Esophagus muscularis mucosa (tissue), 4 donors: Measurements from ENCODE around the gene USP25. TPM values are rescaled to one million over a fixed set of nuclear protein-coding genes. Genes with fewer than 3 reads are reported as not detected.

ENCODE experiments used
- DNase-seq: peaks from one replicate; pipeline ENCODE4 v3.0.0-alpha.2; 2017; ENCODE audit errors: extremely low spot score
- H3K27ac ChIP-seq, 4 donors: fragments of 200-600 bp; sonication (generic); replicated peaks in 1 of 4; 1 replicate in 3 of 4; 2 replicates in 1 of 4; pipeline ENCODE4 v1.5.1; 2016 to 2019; ENCODE audit warnings: mild to moderate bottlenecking in 1 of 4
- H3K27me3 ChIP-seq, 4 donors: fragments of 200-600 bp; sonication (generic); one replicate each; pipeline versions ENCODE4 v1.5.1 to v1.6.0; 2016 to 2019
- H3K36me3 ChIP-seq, 4 donors: fragments of 200-600 bp; sonication (generic); one replicate each; pipeline ENCODE4 v1.5.1; 2016 to 2019
- H3K4me1 ChIP-seq, 4 donors: fragments of 200-600 bp; sonication (generic); one replicate each; pipeline ENCODE4 v1.5.1; 2016 to 2019
- H3K4me3 ChIP-seq, 4 donors: fragments of 200-600 bp; sonication (generic); 1 replicate in 2 of 4; 2 replicates in 2 of 4; pipeline ENCODE4 v1.5.1; 2016 to 2019; ENCODE audit warnings: mild to moderate bottlenecking in 4 of 4, moderate library complexity in 1 of 4
- H3K9me3 ChIP-seq, 4 donors: fragments of 200-600 bp; sonication (generic); 1 replicate in 3 of 4; 2 replicates in 1 of 4; pipeline ENCODE4 v1.5.1; 2016 to 2019
- EP300 ChIP-seq: sonication (generic); formaldehyde crosslinking; IDR thresholded peaks from one replicate; pipeline ENCODE4 v1.6.1; 2017; ENCODE audit warnings: antibody characterized with exemption
- POLR2A ChIP-seq: fragments of 450-650 bp; IDR thresholded peaks from one replicate; pipeline ENCODE4 v1.6.1; 2017; ENCODE audit warnings: antibody characterized with exemption, moderate library complexity, mild to moderate bottlenecking, low read depth
- POLR2AphosphoS5 ChIP-seq, 2 donors: sonication (generic); formaldehyde crosslinking; IDR thresholded peaks; one replicate each; pipeline ENCODE4 v1.6.1; 2017; ENCODE audit warnings: antibody characterized with exemption in 2 of 2
- WGBS: methylation state at CpG from one replicate; pipeline ENCODE4 v1.1.5; 2018; 5-methylcytosine and 5-hydroxymethylcytosine counted together
- intact Hi-C: fragments of 100-400 bp; cut with DNase I; formaldehyde crosslinking; loops from one replicate; pipeline ENCODE4 v1.15.1; 2023
- total RNA-seq, 4 donors: library from RNA; depleted of rRNA; stranded (reverse); fragments of >200 nt; gene quantifications; one replicate each; pipeline versions ENCODE4 v1.1.0 to v1.2.1, GENCODE V29; 2016
- TF ChIP-seq, protein P1 (sequence below), 3 experiments: fragments of 200-600 bp in 2 of 3; fragments of 450-650 bp in 1 of 3; sonication (generic) in 2 of 3; IDR thresholded peaks; one replicate each; pipeline ENCODE4 v1.5.1; 2017 to 2019; ENCODE audit warnings: antibody characterized with exemption in 3 of 3, mild to moderate bottlenecking in 2 of 3, moderate library complexity in 1 of 3

USP25 gene
- total RNA-seq, 4 donors from 2014 or later: 48.2 to 75.1 (median 60.0) TPM

DNA sequence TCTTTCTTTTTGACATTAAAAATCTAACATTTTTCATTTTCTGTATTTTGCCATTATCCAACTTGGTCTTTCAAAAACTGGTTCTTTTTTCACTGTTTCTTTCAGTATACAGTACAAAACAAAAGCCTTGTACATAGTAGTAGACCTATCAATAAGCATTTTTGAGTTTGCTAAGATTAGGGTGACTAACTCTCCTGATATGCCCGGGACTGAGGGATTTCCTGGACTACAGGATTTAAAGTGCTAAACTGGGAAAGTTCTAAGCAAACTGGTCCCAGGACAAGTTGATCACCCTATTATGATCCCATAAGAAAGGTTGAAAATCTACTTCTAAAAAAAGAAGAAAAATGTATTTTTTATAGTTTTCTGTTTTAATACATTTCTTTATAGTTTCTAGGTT is 120.9 kb downstream of the USP25 start:
- WGBS: 70% methylated on average over 1 of the region's 1 CpG
- H3K4me3 ChIP-seq: no peak overlapping the region
- no peaks in the 10 kb centered on the region for H3K9me3 ChIP-seq
- H3K27ac ChIP-seq: no peak overlapping the region
- H3K36me3 ChIP-seq: peaks cover 0 to 29% (median 10%) of the 10 kb centered on the region in 4 donors
- no peaks in the 10 kb centered on the region for H3K27me3 ChIP-seq
- DNase-seq: no peak
- TF ChIP-seq POLR2AphosphoS5 (IDR thresholded peaks at IDR 0.05): no peak
- TF ChIP-seq, protein P1, sequence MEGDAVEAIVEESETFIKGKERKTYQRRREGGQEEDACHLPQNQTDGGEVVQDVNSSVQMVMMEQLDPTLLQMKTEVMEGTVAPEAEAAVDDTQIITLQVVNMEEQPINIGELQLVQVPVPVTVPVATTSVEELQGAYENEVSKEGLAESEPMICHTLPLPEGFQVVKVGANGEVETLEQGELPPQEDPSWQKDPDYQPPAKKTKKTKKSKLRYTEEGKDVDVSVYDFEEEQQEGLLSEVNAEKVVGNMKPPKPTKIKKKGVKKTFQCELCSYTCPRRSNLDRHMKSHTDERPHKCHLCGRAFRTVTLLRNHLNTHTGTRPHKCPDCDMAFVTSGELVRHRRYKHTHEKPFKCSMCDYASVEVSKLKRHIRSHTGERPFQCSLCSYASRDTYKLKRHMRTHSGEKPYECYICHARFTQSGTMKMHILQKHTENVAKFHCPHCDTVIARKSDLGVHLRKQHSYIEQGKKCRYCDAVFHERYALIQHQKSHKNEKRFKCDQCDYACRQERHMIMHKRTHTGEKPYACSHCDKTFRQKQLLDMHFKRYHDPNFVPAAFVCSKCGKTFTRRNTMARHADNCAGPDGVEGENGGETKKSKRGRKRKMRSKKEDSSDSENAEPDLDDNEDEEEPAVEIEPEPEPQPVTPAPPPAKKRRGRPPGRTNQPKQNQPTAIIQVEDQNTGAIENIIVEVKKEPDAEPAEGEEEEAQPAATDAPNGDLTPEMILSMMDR (IDR thresholded peaks at IDR 0.05): no peak
- TF ChIP-seq EP300: no peak
- no peak for TF ChIP-seq POLR2A
- H3K4me1 ChIP-seq: no peaks in the 10 kb centered on the region
- intact Hi-C loops: no loop called here

DNA sequence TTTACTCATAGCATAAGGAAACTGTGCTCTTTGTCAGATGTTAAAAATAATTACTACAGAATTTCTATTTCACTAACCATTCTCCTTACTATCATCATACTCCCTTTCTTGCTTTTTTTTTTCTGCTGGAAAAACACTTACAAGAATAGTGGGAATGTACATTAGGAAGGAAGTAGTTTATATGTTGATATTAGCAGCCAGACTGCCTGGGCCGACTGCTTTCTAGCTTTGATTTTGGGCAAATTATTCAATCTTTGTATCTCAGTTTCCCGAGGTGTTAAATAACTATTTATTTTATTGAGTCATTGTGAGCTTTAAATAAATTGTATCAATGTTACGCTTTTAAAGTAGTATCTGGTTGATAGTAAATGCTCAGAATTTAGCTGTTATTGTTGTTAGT is 122.4 kb downstream of the USP25 start:
- no peaks in the 10 kb centered on the region for H3K27me3 ChIP-seq

DNA sequence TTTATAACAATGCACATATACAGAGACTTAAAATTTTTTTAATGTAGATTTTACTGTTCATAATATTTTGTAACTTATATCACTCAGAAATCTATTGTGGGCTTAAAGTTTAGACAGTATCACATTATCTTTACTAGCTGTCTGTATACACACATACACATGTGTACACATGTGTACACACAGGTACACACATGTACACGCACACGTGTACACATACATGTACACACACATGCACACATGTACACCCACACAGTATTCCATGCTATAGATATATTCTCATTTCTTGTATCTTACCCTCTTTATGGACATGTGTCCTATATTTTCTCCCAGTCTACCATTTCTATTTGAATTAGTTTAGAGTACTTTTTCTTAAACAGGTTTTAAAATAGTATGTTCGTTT is 123.3 kb downstream of the USP25 start:
- no peak for DNase-seq
- H3K9me3 ChIP-seq: no peaks in the 10 kb centered on the region
- intact Hi-C loops: no loop called here
- 96% methylated on average over 3 of the region's 3 CpGs for WGBS
- H3K4me3 ChIP-seq: no peak overlapping the region
- no peaks in the 10 kb centered on the region for H3K4me1 ChIP-seq
- H3K27ac ChIP-seq: no peak overlapping the region
- TF ChIP-seq POLR2AphosphoS5 (IDR thresholded peaks at IDR 0.05) (no peak), POLR2A (no peak), EP300 (no peak)
- TF ChIP-seq, protein P1 (IDR thresholded peaks at IDR 0.05): no peak
- no peaks in the 10 kb centered on the region for H3K27me3 ChIP-seq
- peaks cover 0 to 26% (median 5%) of the 10 kb centered on the region in 4 donors for H3K36me3 ChIP-seq

More for the DNA sequence above, 122.4 kb downstream of the USP25 start:
- DNase-seq: no peak
- intact Hi-C loops: no loop called here
- Histone ChIP-seq H3K4me1 (no peaks in the 10 kb centered on the region), H3K4me3 (no peak overlapping the region), H3K36me3 (peaks cover 0 to 29% (median 10%) of the 10 kb centered on the region in 4 donors), H3K27ac (no peak overlapping the region), H3K9me3 (no peaks in the 10 kb centered on the region)
- 87% methylated on average over 3 of the region's 3 CpGs for WGBS
- no peak for TF ChIP-seq POLR2A
- TF ChIP-seq, protein P1 (IDR thresholded peaks at IDR 0.05): no peak
- no peak for TF ChIP-seq POLR2AphosphoS5 (IDR thresholded peaks at IDR 0.05)
- no peak for TF ChIP-seq EP300

GRCh38 chr21:15856813-15857212 is 127.0 kb downstream of the USP25 start:
- WGBS: 93% methylated on average over 1 of the region's 1 CpG
- Histone ChIP-seq H3K9me3 (no peaks in the 10 kb centered on the region), H3K4me1 (no peaks in the 10 kb centered on the region), H3K27me3 (no peaks in the 10 kb centered on the region), H3K4me3 (no peak overlapping the region), H3K27ac (no peak overlapping the region), H3K36me3 (peaks cover 0 to 17% (median 5%) of the 10 kb centered on the region in 4 donors)
- DNase-seq: no peak
- TF ChIP-seq, protein P1 (IDR thresholded peaks at IDR 0.05): no peak
- no peak for TF ChIP-seq POLR2AphosphoS5 (IDR thresholded peaks at IDR 0.05)
- TF ChIP-seq EP300: no peak
- no peak for TF ChIP-seq POLR2A
- intact Hi-C loops: no loop called here

GRCh38 chr21:15857740-15858139 is 128.0 kb downstream of the USP25 start:
- intact Hi-C loops: no loop called here
- Histone ChIP-seq H3K36me3 (peaks cover 0 to 13% (median 5%) of the 10 kb centered on the region in 4 donors), H3K9me3 (no peaks in the 10 kb centered on the region), H3K27ac (no peak overlapping the region), H3K4me3 (no peak overlapping the region), H3K4me1 (no peaks in the 10 kb centered on the region), H3K27me3 (no peaks in the 10 kb centered on the region)
- DNase-seq: no peak
- TF ChIP-seq, protein P1 (IDR thresholded peaks at IDR 0.05): no peak
- no peak for TF ChIP-seq POLR2AphosphoS5 (IDR thresholded peaks at IDR 0.05)
- 55% methylated on average over 2 of the region's 2 CpGs for WGBS
